ENCODE results near the gene RAET1L. TPM values are rescaled to one million over a fixed set of nuclear protein-coding genes. Genes with fewer than 3 reads are reported as not detected.

Gene RAET1L, protein sequence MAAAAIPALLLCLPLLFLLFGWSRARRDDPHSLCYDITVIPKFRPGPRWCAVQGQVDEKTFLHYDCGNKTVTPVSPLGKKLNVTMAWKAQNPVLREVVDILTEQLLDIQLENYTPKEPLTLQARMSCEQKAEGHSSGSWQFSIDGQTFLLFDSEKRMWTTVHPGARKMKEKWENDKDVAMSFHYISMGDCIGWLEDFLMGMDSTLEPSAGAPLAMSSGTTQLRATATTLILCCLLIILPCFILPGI
- total RNA-seq (2022; extraction: Qiagen RNA extraction) = 0.15 to 0.61 TPM (median 0.35 TPM) in 5 replicates

DNA sequence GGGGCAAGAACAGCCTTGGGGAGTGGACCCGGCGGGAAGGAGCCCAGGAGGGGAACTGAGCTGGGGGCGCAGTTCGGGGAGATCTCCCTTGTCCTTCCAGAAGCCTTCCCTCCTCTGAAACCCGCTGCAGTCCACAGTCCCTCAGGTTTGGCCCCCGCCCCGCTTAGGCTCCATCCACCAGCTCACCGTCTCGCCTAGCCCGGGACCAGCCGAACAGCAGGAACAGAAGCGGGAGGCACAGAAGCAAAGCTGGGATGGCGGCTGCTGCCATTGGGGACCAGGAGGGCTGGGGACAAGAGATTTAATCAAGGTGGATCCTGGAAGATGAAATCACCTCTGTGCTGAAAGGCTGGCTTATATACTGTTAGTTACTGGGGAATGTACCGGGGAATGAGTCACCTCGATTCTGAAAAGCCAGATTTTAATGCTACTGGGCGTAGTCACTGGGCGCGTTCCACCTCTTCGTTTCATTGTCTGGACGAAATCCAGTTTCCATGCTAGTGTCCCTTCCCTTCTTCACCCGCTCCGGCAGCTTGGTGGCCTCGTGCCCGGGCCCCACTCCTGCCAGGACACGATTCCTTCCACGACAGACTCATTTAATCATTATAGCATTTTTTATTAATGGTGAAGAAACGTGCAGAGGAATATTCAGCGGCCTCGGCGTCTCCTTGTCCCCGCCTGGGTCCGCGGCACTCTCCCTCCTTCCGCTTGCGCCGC, at the start of gene RAET1L:
Gene RAET1L, minus strand, starts transcription at position 332 of the 717 bp plus-strand sequence. Its CDS starts 61 bp downstream, at position 271.

DNA sequence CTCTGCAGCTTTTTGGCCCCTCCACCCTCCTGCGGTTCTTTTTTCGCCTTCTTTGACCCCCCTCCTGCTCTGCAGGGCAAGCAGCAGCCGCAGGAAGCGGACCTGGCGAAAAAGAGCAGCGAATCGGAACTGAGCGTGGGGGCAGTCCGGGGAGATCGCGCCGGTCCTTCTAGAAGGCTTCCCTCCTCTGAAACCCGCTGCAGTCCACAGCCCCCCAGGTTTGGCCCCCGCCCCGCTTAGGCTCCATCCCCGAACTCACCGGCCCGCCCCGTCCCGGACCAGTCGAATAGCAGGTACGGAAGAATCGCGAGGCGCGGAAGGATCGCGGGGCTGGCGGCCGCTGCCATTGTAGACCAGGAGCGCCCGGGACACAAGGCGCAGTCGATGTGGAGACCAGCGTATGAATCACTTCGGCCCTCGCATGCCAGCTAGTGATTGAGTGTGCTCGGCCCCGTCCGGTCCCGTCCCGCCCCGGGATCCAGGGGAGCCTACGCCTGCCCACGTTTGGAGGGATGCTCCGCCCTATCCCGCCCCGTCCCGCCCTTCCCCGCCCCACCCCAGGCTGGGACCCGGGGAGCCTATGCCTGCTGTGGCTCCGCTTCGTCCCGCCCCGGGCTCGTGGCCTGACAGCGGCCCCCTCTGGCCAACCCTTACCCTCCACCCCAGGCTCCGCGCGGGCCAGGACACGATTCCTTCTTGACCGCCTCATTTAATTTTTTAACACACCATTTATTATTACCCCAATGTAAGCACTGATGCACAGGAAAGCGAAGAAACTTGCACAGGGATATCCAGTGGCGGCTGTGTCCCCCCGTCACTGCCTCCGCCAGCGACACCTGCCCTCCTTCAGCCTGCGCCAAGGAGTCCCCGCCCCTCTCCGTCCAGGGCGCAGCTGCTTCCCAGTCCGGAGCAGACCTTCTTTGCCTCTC, 43.7 kb upstream of the RAET1L start, which contains the start of gene ULBP3:
Gene ULBP3, minus strand, starts transcription at position 402 of the 929 bp plus-strand sequence. Its CDS starts 55 bp downstream, at position 347.

Other genes with a start within 250 kb of the RAET1L start
- 26.4 to 34.5 TPM (median 34.0 TPM) in 5 replicates for gene LRP11, start 161.2 kb downstream of the RAET1L start, total RNA-seq (2022; extraction: Qiagen RNA extraction)
- gene RAET1E, start 127.4 kb downstream of the RAET1L start, total RNA-seq (2022; extraction: Qiagen RNA extraction) = 1.9 to 3.3 TPM (median 2.8 TPM) in 5 replicates
- gene RAET1G, start 102.4 kb downstream of the RAET1L start, total RNA-seq (2022; extraction: Qiagen RNA extraction) = 6.6 to 11.2 TPM (median 9.7 TPM) in 5 replicates
- 3.2 to 4.0 TPM (median 3.6 TPM) in 5 replicates for gene ULBP2, start 83.5 kb downstream of the RAET1L start, total RNA-seq (2022; extraction: Qiagen RNA extraction)
- gene ULBP1, start 61.6 kb downstream of the RAET1L start, total RNA-seq (2022; extraction: Qiagen RNA extraction) = 0.77 to 0.89 TPM (median 0.83 TPM) in 5 replicates
- 2.5 to 4.9 TPM (median 3.4 TPM) in 5 replicates for gene ULBP3, start 43.6 kb upstream of the RAET1L start, total RNA-seq (2022; extraction: Qiagen RNA extraction)
- 2.4 to 3.4 TPM (median 2.8 TPM) in 5 replicates for gene PPP1R14C, start 117.5 kb upstream of the RAET1L start, total RNA-seq (2022; extraction: Qiagen RNA extraction)